Endothelial cell of umbilical vein (primary cell): ENCODE results near the gene MT1B. TPM values are rescaled to one million over a fixed set of nuclear protein-coding genes. Genes with fewer than 3 reads are reported as not detected.

Experiments
- BruUV-seq: library from RNA; stranded (reverse); fragments of 400-500 nt; replicated peaks from 2 replicates; lab custom pipeline; 2021; lab: Mats Ljungman, UMichigan
- CTCF ChIA-PET: fragments of 300-600, 350-600 bp; sonication (Branson Sonifier 250); formaldehyde crosslinking; loops from one replicate; lab custom pipeline; 2021; ENCODE audit warnings: antibody characterized with exemption, inconsistent platforms; lab: Charles Lee
- POLR2A ChIA-PET: fragments of 300-600, 350-600 bp; sonication (Branson Sonifier 250); formaldehyde crosslinking; loops from one replicate; lab custom pipeline; 2021; ENCODE audit warnings: antibody characterized with exemption, inconsistent platforms; lab: Charles Lee
- DNase-seq: peaks from one replicate; pipeline ENCODE4 v3.0.0-alpha.2; 2011; ENCODE audit warnings: low read depth, low spot score
- FAIRE-seq: peaks from 2 replicates; lab custom pipeline; 2011; peaks lifted over from hg19 to GRCh38; lab: Jason Lieb, UNC
- H2AFZ ChIP-seq: 2 replicates; pipeline ENCODE4 v1.6.0; 2012; ENCODE audit warnings: low read depth, low read length, control low read depth, inconsistent platforms
- H3K27ac ChIP-seq: 2 replicates; pipeline ENCODE4 v1.5.1; 2011; ENCODE audit warnings: low read depth, mild to moderate bottlenecking, control low read depth, low read length, moderate library complexity; ENCODE audit not compliant: insufficient read depth
- H3K27me3 ChIP-seq, 2 experiments: 2 replicates each; pipeline versions ENCODE4 v1.6.0 to v1.6.1; 2011; ENCODE audit warnings: low read length in 2 of 2, mixed read lengths in 1 of 2; ENCODE audit not compliant: control insufficient read depth in 2 of 2, insufficient read depth in 2 of 2
- H3K36me3 ChIP-seq, 2 experiments: 2 replicates in 1 of 2; 3 replicates in 1 of 2; pipeline ENCODE4 v1.5.1; 2011; ENCODE audit warnings: low read length in 2 of 2, mild to moderate bottlenecking in 1 of 2, moderate library complexity in 1 of 2; ENCODE audit not compliant: control insufficient read depth in 2 of 2, insufficient read depth in 2 of 2; ENCODE audit errors: extremely low read depth in 1 of 2
- H3K4me1 ChIP-seq: 3 replicates; pipeline ENCODE4 v1.5.1; 2011; ENCODE audit warnings: mild to moderate bottlenecking, low read length; ENCODE audit not compliant: control insufficient read depth, insufficient read depth; ENCODE audit errors: extremely low read depth
- H3K4me2 ChIP-seq: 2 replicates; pipeline ENCODE4 v1.6.1; 2011; ENCODE audit warnings: low read length, control low read depth, mixed read lengths; ENCODE audit not compliant: insufficient read depth
- H3K4me3 ChIP-seq, 3 experiments: fragments of 200-600 bp in 1 of 3; sonication (generic), shearing (Covaris generic) in 1 of 3; replicated peaks in 1 of 3; 2 replicates each; pipeline ENCODE4 v1.5.1; 2011 to 2016; ENCODE audit warnings: control low read depth in 3 of 3, low read length in 3 of 3, mild to moderate bottlenecking in 2 of 3, inconsistent platforms in 1 of 3, low read depth in 1 of 3, moderate library complexity in 1 of 3; ENCODE audit not compliant: insufficient read depth in 1 of 3
- H3K79me2 ChIP-seq: 2 replicates; pipeline ENCODE4 v1.6.0; 2012; ENCODE audit warnings: low read length, inconsistent platforms; ENCODE audit not compliant: control insufficient read depth, insufficient read depth
- H3K9ac ChIP-seq: replicated peaks from 2 replicates; pipeline ENCODE3; 2011; ENCODE audit warnings: low read length, control low read depth; ENCODE audit not compliant: insufficient read depth; ENCODE audit errors: extremely low read depth
- H3K9me1 ChIP-seq: replicated peaks from 3 replicates; pipeline ENCODE4 v1.6.0; 2011; ENCODE audit warnings: mild to moderate bottlenecking, low read length; ENCODE audit not compliant: control insufficient read depth, insufficient read depth; ENCODE audit errors: extremely low read depth
- H3K9me3 ChIP-seq: replicated peaks from 2 replicates; pipeline ENCODE4 v1.5.1; 2012; ENCODE audit warnings: low read length, inconsistent platforms; ENCODE audit not compliant: control insufficient read depth, insufficient read depth
- H4K20me1 ChIP-seq: replicated peaks from 2 replicates; pipeline ENCODE3; 2011; ENCODE audit warnings: mild to moderate bottlenecking, low read length; ENCODE audit not compliant: control insufficient read depth, insufficient read depth; ENCODE audit errors: extremely low read depth
- FOS ChIP-seq: IDR thresholded peaks from 2 replicates; pipeline ENCODE4 v1.6.1; 2011; ENCODE audit warnings: mild to moderate bottlenecking, low read length, moderate library complexity, borderline replicate concordance; ENCODE audit not compliant: insufficient read depth
- POLR2A ChIP-seq: IDR thresholded peaks from 2 replicates; pipeline ENCODE4 v1.6.1; 2012; ENCODE audit warnings: low read depth, mild to moderate bottlenecking, control low read depth, low read length
- dilution Hi-C: fragments of 300-500 bp; cut with MboI; formaldehyde crosslinking; loops from one replicate; pipeline ENCODE4 v1.15.0; 2019; ENCODE audit warnings: low sequenced_read_pairs; ENCODE audit not compliant: extremely low pct_ligation_motif_present
- intact Hi-C: fragments of 100-400 bp; cut with micrococcal nuclease; formaldehyde crosslinking; loops from one replicate; pipeline ENCODE4 v1.10.0; 2022
- polyA plus RNA-seq, 4 experiments: library from polyadenylated mRNA; depleted of rRNA in 3 of 4; stranded (reverse) in 3 of 4; unstranded in 1 of 4; fragments of >200 nt; gene quantifications; 2 replicates each; pipeline versions ENCODE4 v1.2.1 to v1.2.3, GENCODE V29; 2011 to 2012; ENCODE audit warnings: missing spikeins in 1 of 4
- total RNA-seq: library from RNA; stranded (reverse); gene quantifications from 2 replicates; pipeline ENCODE4 v1.2.3, GENCODE V29; 2021

The MT1B gene
- total and polyA plus RNA-seq, 2 donors (not counting 3 experiments of a cell fraction or from before 2014, with no cell fraction given), result not detected

GRCh38 chr16:56695246-56695645 lies 43.6 kb downstream of the MT1B start:
- dilution Hi-C loops (no loop called here), intact Hi-C loops (no loop called here)
- no peak overlapping the region for H3K27ac ChIP-seq
- H3K4me3 ChIP-seq, result no peak overlapping the region
- no peaks in the 10 kb centered on the region for H3K4me1 ChIP-seq
- no peaks in the 10 kb centered on the region for H3K36me3 ChIP-seq
- no peak overlapping the region for H3K9ac ChIP-seq
- H4K20me1 ChIP-seq, result no peaks in the 10 kb centered on the region
- no peaks in the 10 kb centered on the region for H3K27me3 ChIP-seq
- TF ChIP-seq FOS, result no peak
- no peaks in the 10 kb centered on the region for H3K9me1 ChIP-seq
- ChIA-PET POLR2A (interaction anchor here (0.6 kb wide), 1 partner anchor 89 kb away, joined by 3 read pairs; no protein-coding TSS in a partner anchor), CTCF (interaction anchor here (1.3 to 2.1 kb wide), 2 partner anchors 91 to 94 kb away, joined by 3 to 5 read pairs; no protein-coding TSS in a partner anchor)
- BruUV-seq, result no TSS peak
- no peak overlapping the region for H2AFZ ChIP-seq
- no peak for DNase-seq
- no peak overlapping the region for H3K4me2 ChIP-seq
- H3K9me3 ChIP-seq, result no peaks in the 10 kb centered on the region
- FAIRE-seq, result no peak
- H3K79me2 ChIP-seq, result no peaks in the 10 kb centered on the region

GRCh38 chr16:56697456-56698155 lies 45.9 kb downstream of the MT1B start:
- no peaks in the 10 kb centered on the region for H3K4me1 ChIP-seq
- H3K9me3 ChIP-seq, result no peaks in the 10 kb centered on the region
- no peak overlapping the region for H3K4me2 ChIP-seq
- H3K36me3 ChIP-seq, result no peaks in the 10 kb centered on the region
- no peaks in the 10 kb centered on the region for H3K9me1 ChIP-seq
- H4K20me1 ChIP-seq, result no peaks in the 10 kb centered on the region
- BruUV-seq, result no TSS peak
- POLR2A ChIA-PET, result no interaction called here
- TF ChIP-seq POLR2A, result no peak
- CTCF ChIA-PET, result interaction anchor here (0.6 kb wide), 1 partner anchor 78 kb away, joined by 3 read pairs; no protein-coding TSS in a partner anchor
- no peak overlapping the region for H2AFZ ChIP-seq
- H3K9ac ChIP-seq, result no peak overlapping the region
- FAIRE-seq, result no peak
- H3K79me2 ChIP-seq, result no peaks in the 10 kb centered on the region
- H3K27ac ChIP-seq, result no peak overlapping the region
- DNase-seq, result no peak
- dilution Hi-C loops, result no loop called here
- H3K4me3 ChIP-seq, result no peak overlapping the region
- no peaks in the 10 kb centered on the region for H3K27me3 ChIP-seq
- intact Hi-C loops, result no loop called here
